H9 (cell line): ENCODE data around the gene CEP131. TPM values are rescaled to one million over a fixed set of nuclear protein-coding genes. Genes with fewer than 3 reads are reported as not detected.

Experiments
- DNase-seq: peaks from one replicate; pipeline ENCODE4 v3.0.0-alpha.2; 2017
- H2AFZ ChIP-seq: one replicate; pipeline ENCODE4 v1.6.1; 2013; ENCODE audit warnings: mild to moderate bottlenecking, low read length, control low read depth, moderate library complexity
- H2AK5ac ChIP-seq: 2 replicates; pipeline ENCODE4 v1.6.1; 2013; ENCODE audit warnings: low read length, control low read depth, mixed read lengths; ENCODE audit not compliant: insufficient read length
- H2BK120ac ChIP-seq: one replicate; pipeline ENCODE4 v1.6.1; 2013; ENCODE audit warnings: low read depth, mild to moderate bottlenecking, low read length, control low read depth, inconsistent platforms; ENCODE audit not compliant: poor library complexity, severe bottlenecking
- H2BK12ac ChIP-seq: 2 replicates; pipeline ENCODE4 v1.6.1; 2013; ENCODE audit warnings: low read length, control low read depth, mixed read lengths, low read depth; ENCODE audit not compliant: insufficient read length
- H2BK15ac ChIP-seq: 2 replicates; pipeline ENCODE4 v1.6.1; 2013; ENCODE audit warnings: low read depth, low read length, control low read depth
- H2BK20ac ChIP-seq: one replicate; pipeline ENCODE4 v1.6.1; 2013; ENCODE audit warnings: low read depth, mild to moderate bottlenecking, low read length, control low read depth, inconsistent platforms; ENCODE audit not compliant: poor library complexity, severe bottlenecking
- H2BK5ac ChIP-seq: 2 replicates; pipeline ENCODE4 v1.6.1; 2013; ENCODE audit warnings: low read length, control low read depth, mixed read lengths; ENCODE audit not compliant: insufficient read length
- H3K14ac ChIP-seq: 2 replicates; pipeline ENCODE4 v1.6.1; 2013; ENCODE audit warnings: low read length, control low read depth; ENCODE audit not compliant: insufficient read depth
- H3K18ac ChIP-seq: 2 replicates; pipeline ENCODE4 v1.6.1; 2013; ENCODE audit warnings: low read depth, mild to moderate bottlenecking, mixed read lengths, low read length, control low read depth; ENCODE audit not compliant: insufficient read length
- H3K23ac ChIP-seq: 2 replicates; pipeline ENCODE4 v1.6.1; 2013; ENCODE audit warnings: low read length, control low read depth, mixed read lengths, low read depth; ENCODE audit not compliant: insufficient read length
- H3K23me2 ChIP-seq: 2 replicates; pipeline ENCODE4 v1.6.1; 2013; ENCODE audit warnings: low read depth, mild to moderate bottlenecking, mixed read lengths, low read length, control low read depth; ENCODE audit not compliant: insufficient read length, poor library complexity, severe bottlenecking
- H3K27ac ChIP-seq: 2 replicates; pipeline ENCODE4 v1.5.1; 2013; ENCODE audit warnings: low read length, control low read depth, mixed read lengths, low read depth; ENCODE audit not compliant: insufficient read length
- H3K27me3 ChIP-seq: 2 replicates; pipeline ENCODE4 v1.6.1; 2013; ENCODE audit warnings: low read length, control low read depth, inconsistent platforms; ENCODE audit not compliant: insufficient read depth
- H3K4ac ChIP-seq: 2 replicates; pipeline ENCODE4 v1.6.1; 2013; ENCODE audit warnings: low read depth, mild to moderate bottlenecking, control low read depth, inconsistent platforms, low read length, moderate library complexity
- H3K4me1 ChIP-seq: 2 replicates; pipeline ENCODE4 v1.6.1; 2013; ENCODE audit warnings: low read length, control low read depth, inconsistent platforms; ENCODE audit not compliant: insufficient read depth
- H3K4me2 ChIP-seq: 2 replicates; pipeline ENCODE4 v1.6.1; 2013; ENCODE audit warnings: low read length, control low read depth, mixed read lengths; ENCODE audit not compliant: insufficient read length, insufficient read depth
- H3K56ac ChIP-seq: 2 replicates; pipeline ENCODE4 v1.6.1; 2013; ENCODE audit warnings: low read depth, mild to moderate bottlenecking, mixed read lengths, low read length, control low read depth; ENCODE audit not compliant: insufficient read length
- H3K79me1 ChIP-seq: 2 replicates; pipeline ENCODE4 v1.6.1; 2013; ENCODE audit warnings: low read depth, mild to moderate bottlenecking, moderate library complexity, low read length, control low read depth, inconsistent platforms; ENCODE audit not compliant: insufficient read depth, poor library complexity, severe bottlenecking
- H3K79me2 ChIP-seq: 2 replicates; pipeline ENCODE4 v1.6.1; 2013; ENCODE audit warnings: low read length, control low read depth, inconsistent platforms; ENCODE audit not compliant: insufficient read depth
- H3K9ac ChIP-seq: 2 replicates; pipeline ENCODE4 v1.6.1; 2013; ENCODE audit warnings: low read length, control low read depth, mixed read lengths; ENCODE audit not compliant: insufficient read length; ENCODE audit errors: extremely low read depth
- H3K9me3 ChIP-seq: one replicate; pipeline ENCODE4 v1.6.1; 2013; ENCODE audit warnings: low read depth, low read length, inconsistent platforms; ENCODE audit not compliant: control insufficient read depth
- H3T11ph ChIP-seq: one replicate; pipeline ENCODE4 v1.6.1; 2013; ENCODE audit warnings: mild to moderate bottlenecking, low read length, control low read depth, inconsistent platforms
- H4K20me1 ChIP-seq: one replicate; pipeline ENCODE4 v1.6.1; 2013; ENCODE audit not compliant: control insufficient read depth, insufficient read length, insufficient read depth
- H4K5ac ChIP-seq: 2 replicates; pipeline ENCODE4 v1.6.1; 2013; ENCODE audit warnings: low read depth, mild to moderate bottlenecking, mixed read lengths, low read length, control low read depth; ENCODE audit not compliant: insufficient read length
- H4K8ac ChIP-seq: replicated peaks from 2 replicates; pipeline ENCODE4 v1.6.1; 2013; ENCODE audit warnings: low read length, control low read depth, mixed read lengths, low read depth; ENCODE audit not compliant: insufficient read length
- H4K91ac ChIP-seq: 2 replicates; pipeline ENCODE4 v1.6.1; 2013; ENCODE audit warnings: low read depth, mild to moderate bottlenecking, moderate library complexity, mixed read lengths, low read length, control low read depth; ENCODE audit not compliant: insufficient read length
- H3K27ac Mint-ChIP-seq, 3 experiments: 2 replicates in 2 of 3; 3 replicates in 1 of 3; pipeline ENCODE4 v1.8.0; 2020 to 2021; ENCODE audit warnings: mixed read lengths in 3 of 3, mild to moderate bottlenecking in 1 of 3, moderate library complexity in 1 of 3
- H3K27me3 Mint-ChIP-seq: 2 replicates; pipeline ENCODE4 v1.8.0; 2021; ENCODE audit warnings: low read depth, mild to moderate bottlenecking, moderate library complexity, mixed read lengths
- H3K36me3 Mint-ChIP-seq, 3 experiments: 2 replicates in 2 of 3; 3 replicates in 1 of 3; pipeline ENCODE4 v1.8.0; 2020 to 2021; ENCODE audit warnings: low read depth in 3 of 3, mixed read lengths in 3 of 3; ENCODE audit not compliant: insufficient read depth in 1 of 3
- H3K4me1 Mint-ChIP-seq, 2 experiments: 2 replicates each; pipeline ENCODE4 v1.8.0; 2020; ENCODE audit warnings: mixed read lengths in 2 of 2
- H3K4me3 Mint-ChIP-seq, 2 experiments: 2 replicates in 1 of 2; 3 replicates in 1 of 2; pipeline ENCODE4 v1.8.0; 2020 to 2021; ENCODE audit warnings: mild to moderate bottlenecking in 2 of 2, mixed read lengths in 2 of 2, moderate library complexity in 1 of 2
- H3K9me3 Mint-ChIP-seq, 2 experiments: 2 replicates in 1 of 2; 3 replicates in 1 of 2; pipeline ENCODE4 v1.8.0; 2020; ENCODE audit warnings: mild to moderate bottlenecking in 2 of 2, mixed read lengths in 2 of 2, moderate library complexity in 1 of 2
- WGBS: extraction: QIAGEN DNeasy Blood & Tissue Kit; methylation state at CpG from one replicate; pipeline ENCODE4 v1.1.7; 2013; ENCODE audit warnings: missing lambda C conversion rate, low lambda C conversion rate, mixed read lengths; ENCODE audit not compliant: insufficient read length; ENCODE audit errors: extremely low coverage; 5-methylcytosine and 5-hydroxymethylcytosine counted together
- total RNA-seq: library from RNA; stranded (reverse); gene quantifications from 2 replicates; pipeline ENCODE4 v1.2.1, GENCODE V29; 2021
- TF ChIP-seq, protein P1 (sequence below): fragments of 200-600 bp; sonication (generic); conservative IDR thresholded peaks from 3 replicates; pipeline ENCODE4 v1.8.0; 2021; ENCODE audit warnings: antibody characterized with exemption, mild to moderate bottlenecking

Gene CEP131
- total RNA-seq, 1 experiment from 2014 or later = 16.3 TPM

GRCh38 chr17:81254955-81255717 is 32.4 kb upstream of the CEP131 start:
- H4K8ac ChIP-seq = no peak overlapping the region
- peak; percentile 90 for DNase-seq
- Mint-ChIP-seq H3K27me3 (no peaks in the 10 kb centered on the region), H3K4me1 (peaks cover 15 to 25% of the 10 kb centered on the region in 2 experiments), H3K27ac (peak overlapping the region in 1 of 3 experiments; percentile 20; a peak in 2 of 7 replicates), H3K4me3 (no peak overlapping the region), H3K36me3 (peaks cover 9 to 20% (median 15%) of the 10 kb centered on the region in 3 experiments), H3K9me3 (no peaks in the 10 kb centered on the region; a peak in 1 of 5 replicates)
- no peak overlapping the region for H2AK5ac ChIP-seq
- no peak overlapping the region for H3K4me2 ChIP-seq
- no peaks in the 10 kb centered on the region for H3K4me1 ChIP-seq
- WGBS = no CpG with 5 or more reads among the region's 35 CpGs
- no peaks in the 10 kb centered on the region for H4K20me1 ChIP-seq
- TF ChIP-seq, protein P1, sequence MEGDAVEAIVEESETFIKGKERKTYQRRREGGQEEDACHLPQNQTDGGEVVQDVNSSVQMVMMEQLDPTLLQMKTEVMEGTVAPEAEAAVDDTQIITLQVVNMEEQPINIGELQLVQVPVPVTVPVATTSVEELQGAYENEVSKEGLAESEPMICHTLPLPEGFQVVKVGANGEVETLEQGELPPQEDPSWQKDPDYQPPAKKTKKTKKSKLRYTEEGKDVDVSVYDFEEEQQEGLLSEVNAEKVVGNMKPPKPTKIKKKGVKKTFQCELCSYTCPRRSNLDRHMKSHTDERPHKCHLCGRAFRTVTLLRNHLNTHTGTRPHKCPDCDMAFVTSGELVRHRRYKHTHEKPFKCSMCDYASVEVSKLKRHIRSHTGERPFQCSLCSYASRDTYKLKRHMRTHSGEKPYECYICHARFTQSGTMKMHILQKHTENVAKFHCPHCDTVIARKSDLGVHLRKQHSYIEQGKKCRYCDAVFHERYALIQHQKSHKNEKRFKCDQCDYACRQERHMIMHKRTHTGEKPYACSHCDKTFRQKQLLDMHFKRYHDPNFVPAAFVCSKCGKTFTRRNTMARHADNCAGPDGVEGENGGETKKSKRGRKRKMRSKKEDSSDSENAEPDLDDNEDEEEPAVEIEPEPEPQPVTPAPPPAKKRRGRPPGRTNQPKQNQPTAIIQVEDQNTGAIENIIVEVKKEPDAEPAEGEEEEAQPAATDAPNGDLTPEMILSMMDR = peak; percentile 66
- no peaks in the 10 kb centered on the region for H3K23me2 ChIP-seq
- H2AFZ ChIP-seq = no peak overlapping the region
- no peak overlapping the region for H2BK5ac ChIP-seq
- H3K79me1 ChIP-seq = no peaks in the 10 kb centered on the region
- no peak overlapping the region for H2BK120ac ChIP-seq
- H3T11ph ChIP-seq = no peak overlapping the region
- no peaks in the 10 kb centered on the region for H3K27me3 ChIP-seq
- H3K9me3 ChIP-seq = no peaks in the 10 kb centered on the region
- no peaks in the 10 kb centered on the region for H3K79me2 ChIP-seq
- no peak overlapping the region for H4K5ac ChIP-seq
- H3K9ac ChIP-seq = no peak overlapping the region
- no peak overlapping the region for H3K56ac ChIP-seq
- no peak overlapping the region for H2BK20ac ChIP-seq
- no peak overlapping the region for H3K27ac ChIP-seq
- no peak overlapping the region for H3K23ac ChIP-seq
- H3K18ac ChIP-seq = no peak overlapping the region
- no peak overlapping the region for H4K91ac ChIP-seq
- no peak overlapping the region for H2BK15ac ChIP-seq
- H3K14ac ChIP-seq = no peak overlapping the region
- no peak overlapping the region for H2BK12ac ChIP-seq
- no peak overlapping the region for H3K4ac ChIP-seq
